ENCODE measurements around the gene PTCD2.

GRCh38 chr5:72298711-72299110 lies 21.5 kb upstream of the PTCD2 start:
- TF ChIP-seq CTCF (IDR thresholded peaks at IDR 0.05) = no peak
- no peak for TF ChIP-seq POLR2A (IDR thresholded peaks at IDR 0.05)
